GM12891 (cell line): ENCODE results near the gene FAM83F.
"Not testable (repeated sequence)": the region's sequence is repeated elsewhere in the genome, so short reads cannot be mapped to it uniquely, and the experiment has no call there.

Source experiments
- DNase-seq: peaks from one replicate; pipeline ENCODE4 v3.0.0; 2011; ENCODE audit warnings: low spot score; ENCODE audit not compliant: insufficient read length
- FAIRE-seq: peaks from 2 replicates; lab custom pipeline; 2011; peaks lifted over from hg19 to GRCh38; lab: Jason Lieb, UNC
- PAX5 ChIP-seq: IDR thresholded peaks from 2 replicates; pipeline ENCODE4 v1.6.1; 2011; ENCODE audit warnings: low read length, moderate library complexity, mild to moderate bottlenecking; ENCODE audit not compliant: insufficient read depth, severe bottlenecking
- POLR2A ChIP-seq: IDR thresholded peaks from 2 replicates; pipeline ENCODE4 v1.6.1; 2011; ENCODE audit warnings: low read depth, low read length, control low read depth
- POLR2AphosphoS5 ChIP-seq: IDR thresholded peaks from 2 replicates; pipeline ENCODE4 v1.6.1; 2011; ENCODE audit warnings: low read depth, low read length, control low read depth
- POU2F2 ChIP-seq: IDR thresholded peaks from 2 replicates; pipeline ENCODE4 v1.6.1; 2011; ENCODE audit warnings: low read depth, mild to moderate bottlenecking, control low read depth, low read length, moderate library complexity
- SPI1 ChIP-seq: IDR thresholded peaks from 2 replicates; pipeline ENCODE4 v1.6.1; 2011; ENCODE audit warnings: low read depth, low read length, control low read depth
- TAF1 ChIP-seq: IDR thresholded peaks from 2 replicates; pipeline ENCODE4 v1.6.1; 2011; ENCODE audit warnings: low read depth, low read length, control low read depth

FAM83F gene

DNA sequence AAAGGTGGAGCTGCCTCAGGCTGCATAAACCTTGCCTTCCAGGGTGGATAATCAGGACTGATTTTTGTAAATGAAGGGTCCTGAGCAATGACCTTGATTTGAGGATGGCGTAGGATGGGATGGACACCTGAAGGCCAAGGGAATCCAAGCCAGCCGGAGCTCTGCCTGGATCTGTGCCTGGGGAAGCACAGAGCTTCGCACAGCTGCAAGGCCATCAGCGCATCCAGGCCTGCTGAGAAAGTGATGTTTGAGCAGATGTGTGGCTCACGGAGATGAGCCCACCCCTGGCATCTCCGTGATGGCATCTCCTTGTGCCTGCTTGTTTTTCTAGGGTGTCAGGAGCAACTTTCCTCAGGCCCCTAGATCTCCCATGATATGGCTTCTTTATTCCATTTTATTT lies 23.3 kb downstream of the FAM83F start:
- FAIRE-seq (no peak), DNase-seq (no peak)
- TF ChIP-seq SPI1 = no peak
- TF ChIP-seq TAF1 = no peak
- no peak for TF ChIP-seq PAX5
- no peak for TF ChIP-seq POLR2AphosphoS5
- no peak for TF ChIP-seq POU2F2
- TF ChIP-seq POLR2A = no peak

DNA sequence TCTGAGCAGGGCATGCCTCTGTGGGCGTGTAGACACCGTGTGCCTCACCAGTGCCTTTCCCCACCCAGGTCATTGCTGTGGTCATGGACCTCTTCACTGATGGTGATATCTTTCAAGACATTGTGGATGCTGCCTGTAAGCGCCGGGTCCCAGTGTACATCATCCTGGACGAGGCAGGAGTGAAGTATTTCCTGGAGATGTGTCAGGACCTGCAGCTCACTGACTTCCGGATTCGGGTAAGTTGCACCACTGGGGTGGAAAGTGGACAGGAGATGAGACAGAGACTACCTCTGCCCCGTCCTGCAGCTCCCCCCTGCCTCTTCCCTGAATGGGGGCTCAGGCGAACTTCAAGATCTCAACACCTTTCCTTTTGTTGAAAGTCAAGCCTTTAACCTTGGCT lies 24.3 kb downstream of the FAM83F start:
- DNase-seq (no peak), FAIRE-seq (no peak)
- TF ChIP-seq TAF1 (no peak), PAX5 (no peak), POU2F2 (no peak), POLR2AphosphoS5 (no peak), POLR2A (no peak), SPI1 (no peak)

DNA sequence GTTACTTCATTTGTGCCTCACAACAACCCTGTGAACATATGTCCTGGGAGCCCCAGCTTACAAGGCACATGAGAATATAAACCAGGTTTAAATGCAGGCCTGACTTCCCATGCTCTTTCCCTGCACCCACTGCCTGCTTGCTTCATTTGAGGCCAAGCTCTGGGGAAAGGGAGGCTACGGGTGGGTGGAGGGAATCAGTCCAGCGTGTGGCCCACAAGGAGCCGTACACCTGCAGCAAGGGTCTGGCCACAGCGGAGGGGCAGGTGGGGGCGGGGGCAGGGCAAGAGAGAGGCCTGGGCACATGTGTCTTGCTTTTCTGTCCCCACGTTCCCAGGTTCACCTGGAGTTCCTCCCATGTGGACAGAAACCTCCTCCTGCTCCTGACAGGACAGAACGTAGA lies 26.2 kb downstream of the FAM83F start:
- DNase-seq (no peak), FAIRE-seq (no peak)
- TF ChIP-seq POU2F2 = no peak
- TF ChIP-seq POLR2AphosphoS5 = no peak
- TF ChIP-seq POLR2A = no peak
- TF ChIP-seq TAF1 = no peak
- TF ChIP-seq SPI1 = no peak
- no peak for TF ChIP-seq PAX5

DNA sequence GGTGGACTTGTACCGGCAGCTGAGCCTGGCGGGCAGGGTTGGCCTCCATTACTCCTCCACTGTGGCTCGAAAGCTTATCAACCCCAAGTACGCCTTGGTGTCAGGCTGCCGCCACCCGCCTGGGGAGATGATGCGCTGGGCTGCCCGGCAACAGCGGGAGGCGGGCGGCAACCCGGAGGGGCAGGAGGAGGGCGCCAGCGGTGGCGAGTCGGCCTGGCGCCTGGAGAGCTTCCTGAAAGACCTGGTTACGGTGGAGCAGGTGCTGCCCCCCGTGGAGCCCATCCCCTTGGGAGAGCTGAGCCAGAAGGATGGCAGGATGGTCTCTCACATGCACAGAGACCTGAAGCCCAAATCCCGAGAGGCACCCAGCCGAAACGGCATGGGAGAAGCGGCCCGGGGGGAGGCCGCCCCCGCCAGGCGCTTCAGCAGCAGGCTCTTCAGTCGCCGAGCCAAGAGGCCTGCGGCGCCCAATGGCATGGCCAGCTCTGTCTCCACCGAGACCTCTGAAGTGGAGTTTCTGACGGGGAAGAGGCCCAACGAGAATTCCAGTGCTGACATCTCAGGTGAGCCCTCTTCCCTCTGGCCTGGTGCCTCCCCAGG lies 26.7 kb downstream of the FAM83F start:
- FAIRE-seq (no peak), DNase-seq (no peak)
- TF ChIP-seq POLR2AphosphoS5 (no peak), SPI1 (no peak), PAX5 (no peak), TAF1 (no peak), POU2F2 (no peak)

DNA sequence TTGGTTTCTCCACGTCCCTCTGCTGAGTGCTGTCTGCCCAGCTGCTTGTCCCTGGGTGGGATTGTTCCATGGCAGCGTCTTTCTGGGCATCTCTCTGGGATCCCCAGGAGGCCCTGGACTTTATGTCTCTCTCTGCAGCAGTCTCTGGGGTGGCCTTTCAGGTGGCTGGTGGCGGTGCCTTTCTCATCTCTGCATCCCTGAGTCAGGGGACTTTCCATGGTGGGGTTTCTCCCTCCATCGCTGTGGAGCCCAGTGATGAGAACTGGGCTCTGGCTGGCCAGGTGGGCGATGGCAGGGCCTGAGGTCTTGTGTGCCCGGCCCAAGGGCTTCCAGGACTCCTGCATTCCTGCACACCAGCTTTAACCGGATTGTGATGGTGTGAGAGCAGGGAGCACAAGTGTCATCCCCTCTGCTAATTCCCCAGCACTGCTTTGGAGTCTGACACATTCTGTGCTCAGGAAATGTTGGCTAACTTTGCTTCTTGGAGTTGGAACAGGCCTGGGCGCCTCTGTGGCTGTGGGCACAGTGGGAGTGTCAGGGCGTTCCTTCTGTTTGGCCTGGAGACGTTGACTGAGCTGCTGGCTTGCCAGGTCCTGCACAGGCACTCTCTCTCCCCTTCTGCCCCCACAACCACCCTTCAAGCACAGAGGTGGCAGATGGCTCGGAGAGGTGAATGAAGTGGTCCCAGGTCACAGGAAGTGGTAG lies 27.9 kb downstream of the FAM83F start:
- TF ChIP-seq SPI1 (no peak), PAX5 (no peak), POU2F2 (no peak), POLR2A (no peak), TAF1 (no peak), POLR2AphosphoS5 (no peak)
- DNase-seq (no peak), FAIRE-seq (no peak)

DNA sequence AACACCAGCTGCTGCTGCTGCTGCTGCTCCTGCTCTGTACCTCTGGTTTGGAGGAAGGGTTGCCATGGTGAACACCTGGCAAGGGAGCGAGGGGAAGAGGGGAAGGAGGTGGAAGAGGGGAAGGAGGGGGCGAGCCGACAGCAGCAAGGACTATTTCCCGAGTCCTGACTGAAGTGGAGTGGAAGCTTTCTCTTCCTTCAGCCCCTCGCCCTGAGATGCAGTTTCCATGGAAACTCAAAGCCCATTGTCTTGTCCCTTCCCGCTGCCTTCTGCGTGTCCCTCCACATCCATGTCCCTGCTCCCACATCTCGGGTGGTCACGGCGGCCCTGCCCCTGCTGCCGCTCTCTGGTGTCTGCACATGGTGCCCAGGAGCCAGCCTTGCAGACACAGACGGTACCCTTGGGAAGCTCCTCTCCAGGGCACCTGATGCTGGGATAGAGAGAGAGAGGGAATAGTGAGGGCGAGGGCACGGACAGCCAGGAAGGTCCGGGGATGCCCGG lies 28.6 kb downstream of the FAM83F start:
- TF ChIP-seq POLR2A (no peak), PAX5 (no peak), SPI1 (no peak), TAF1 (no peak), POLR2AphosphoS5 (no peak), POU2F2 (no peak)
- DNase-seq = no peak
- FAIRE-seq = no peak

DNA sequence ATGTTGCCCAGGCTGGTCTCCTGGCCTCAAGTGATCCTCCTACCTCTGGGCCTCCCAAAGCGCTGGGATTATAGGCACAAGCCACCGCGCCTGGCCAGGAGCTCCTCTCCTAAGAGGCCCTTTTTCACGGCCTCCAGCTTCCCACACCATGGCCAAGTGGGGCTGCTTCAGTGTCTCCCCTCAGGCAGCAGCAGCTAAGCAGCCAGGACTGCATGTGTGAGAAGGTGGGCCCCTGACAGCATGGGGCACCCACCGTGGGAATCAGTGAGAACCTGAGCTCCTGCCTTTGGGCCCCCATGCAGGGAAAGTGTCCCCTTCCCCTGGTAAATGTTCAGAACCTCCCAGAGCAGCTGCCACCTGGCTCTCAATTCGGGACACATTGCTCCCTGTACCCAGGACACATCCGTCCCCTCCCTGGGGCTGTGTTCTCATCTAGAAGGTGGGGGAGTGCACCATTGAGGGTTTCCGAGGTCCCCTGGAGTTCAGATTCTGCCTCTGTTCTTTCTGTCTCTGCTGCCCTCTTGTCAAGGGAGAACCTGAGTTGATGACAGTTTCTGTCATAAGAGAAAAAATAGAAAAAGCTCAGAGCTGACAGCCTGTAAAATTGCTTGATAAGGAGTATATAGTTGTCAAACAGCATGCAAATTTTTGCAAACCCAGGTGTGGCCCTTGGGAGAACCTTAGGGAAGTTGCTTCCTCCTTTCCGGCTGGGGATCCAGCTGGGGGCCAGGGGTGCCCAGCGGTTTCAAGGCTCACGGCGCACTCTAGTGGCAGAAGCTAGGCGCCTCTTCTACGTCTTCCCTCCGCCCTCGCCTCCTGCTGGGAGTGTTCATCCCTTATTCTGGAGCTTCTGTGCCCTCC lies 29.7 kb downstream of the FAM83F start:
- DNase-seq (peak; percentile 87), FAIRE-seq (peak; percentile 72)

DNA sequence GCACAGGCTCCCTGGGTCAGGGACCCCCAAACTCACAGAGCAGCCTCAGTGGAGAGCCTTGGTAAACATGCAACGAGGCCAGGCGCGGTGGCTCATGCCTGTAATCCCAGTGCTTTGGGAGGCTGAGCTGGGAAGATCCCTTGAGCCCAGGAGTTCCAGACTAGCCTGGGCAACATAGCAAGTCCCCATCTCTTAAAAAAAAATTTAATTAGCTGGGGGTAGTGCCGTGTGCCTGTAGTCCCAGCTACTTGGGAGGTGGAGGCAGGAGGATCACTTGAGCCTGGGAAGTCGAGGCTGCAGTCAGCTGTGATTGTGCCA lies 30.3 kb downstream of the FAM83F start:
- not testable (repeated sequence) for DNase-seq, FAIRE-seq

More for the DNA sequence above, 29.7 kb downstream of the FAM83F start:
- TF ChIP-seq POU2F2 = no peak
- no peak for TF ChIP-seq PAX5
- no peak for TF ChIP-seq TAF1
- TF ChIP-seq POLR2A = no peak
- no peak for TF ChIP-seq SPI1
- TF ChIP-seq POLR2AphosphoS5 = no peak

DNA sequence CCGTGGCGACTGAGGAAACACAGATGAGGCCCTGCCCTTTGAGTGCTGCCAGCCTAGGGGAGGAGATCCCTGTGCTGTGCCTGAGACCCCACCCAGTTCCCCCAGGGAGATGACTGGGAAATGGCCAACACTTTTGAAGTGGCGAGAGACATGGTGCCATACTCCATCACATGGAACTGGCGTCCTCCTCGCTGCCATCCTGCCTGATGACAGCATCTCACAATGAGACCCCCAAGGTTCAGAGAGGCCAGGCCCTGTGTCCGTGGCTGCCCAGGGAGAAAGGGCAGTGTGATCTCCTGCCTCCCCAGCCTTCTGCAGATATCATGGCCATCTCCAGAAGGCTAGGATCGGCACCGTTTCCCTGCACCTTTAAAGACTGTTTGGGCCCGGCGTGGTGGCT lies 31.1 kb downstream of the FAM83F start:
- no peak for DNase-seq

DNA sequence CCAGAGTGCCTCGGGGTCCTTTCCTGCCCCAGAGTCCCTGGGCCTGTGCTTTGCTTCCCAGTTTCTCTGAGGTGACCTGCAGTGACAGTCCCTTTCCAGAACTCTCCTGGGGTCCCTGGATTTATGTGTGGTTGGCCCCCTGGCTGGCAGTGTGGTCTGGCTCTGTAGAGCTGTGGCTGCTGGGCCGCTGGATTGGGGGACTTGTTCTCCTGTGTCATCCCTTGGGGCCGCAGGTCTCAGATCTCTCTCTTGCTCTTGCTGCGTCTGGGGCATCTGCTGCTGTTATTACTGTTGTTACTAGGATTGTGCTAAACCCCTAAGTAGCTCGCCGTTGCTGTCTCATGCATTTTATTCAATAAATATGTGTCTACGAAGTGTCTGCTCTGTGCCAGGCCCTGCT lies 31.9 kb downstream of the FAM83F start:
- no peak for FAIRE-seq
- DNase-seq = no peak
- no peak for TF ChIP-seq TAF1
- TF ChIP-seq SPI1 = no peak
- no peak for TF ChIP-seq POU2F2
- TF ChIP-seq PAX5 = no peak
- TF ChIP-seq POLR2A = no peak
- no peak for TF ChIP-seq POLR2AphosphoS5

More for the DNA sequence above, 31.1 kb downstream of the FAM83F start:
- FAIRE-seq = no peak
- no peak for TF ChIP-seq TAF1
- no peak for TF ChIP-seq SPI1
- TF ChIP-seq POLR2A = no peak
- TF ChIP-seq POU2F2 = no peak
- no peak for TF ChIP-seq PAX5
- TF ChIP-seq POLR2AphosphoS5 = no peak
